HepG2 (cell line): ENCODE results near the gene SUCLA2. TPM values are rescaled to one million over a fixed set of nuclear protein-coding genes. Genes with fewer than 3 reads are reported as not detected.

Experiments
- ETV6 ChIP-seq: sonication (generic); formaldehyde crosslinking; conservative IDR thresholded peaks from 2 replicates; pipeline ENCODE4 v1.4.0; 2020; ENCODE audit warnings: missing genetic modification reagents
- FOXK2 ChIP-seq: fragments of 450-650 bp; IDR thresholded peaks from 2 replicates; pipeline ENCODE4 v1.6.1; 2016
- HIVEP1 ChIP-seq: sonication (generic); formaldehyde crosslinking; IDR thresholded peaks from 2 replicates; pipeline ENCODE4 v1.4.0; 2020; ENCODE audit warnings: mild to moderate bottlenecking, missing genetic modification reagents
- HNRNPUL1 ChIP-seq: fragments of 200-400 bp; formaldehyde crosslinking; IDR thresholded peaks from 2 replicates; pipeline ENCODE4 v1.6.1; 2017; ENCODE audit warnings: low read depth, mild to moderate bottlenecking, low read length, moderate library complexity
- JUN ChIP-seq: sonication (generic); formaldehyde crosslinking; IDR thresholded peaks from 2 replicates; pipeline ENCODE4 v1.4.0; 2020; ENCODE audit warnings: mild to moderate bottlenecking, missing genetic modification reagents
- KDM2A ChIP-seq: sonication (generic); formaldehyde crosslinking; IDR thresholded peaks from 2 replicates; pipeline ENCODE4 v1.4.0; 2020; ENCODE audit warnings: low read depth, missing genetic modification reagents, borderline replicate concordance
- NFATC3 ChIP-seq: sonication (generic); formaldehyde crosslinking; IDR thresholded peaks from 2 replicates; pipeline ENCODE4 v1.5.1; 2020; ENCODE audit warnings: mild to moderate bottlenecking, missing genetic modification reagents
- NR1H2 ChIP-seq: sonication (generic); formaldehyde crosslinking; IDR thresholded peaks from 2 replicates; pipeline ENCODE4 v1.8.1; 2022; ENCODE audit warnings: low read depth, missing genetic modification reagents, borderline replicate concordance
- PAX8 ChIP-seq: sonication (generic); formaldehyde crosslinking; IDR thresholded peaks from 2 replicates; pipeline ENCODE4 v1.8.0; 2022; ENCODE audit warnings: mild to moderate bottlenecking, missing genetic modification reagents, borderline replicate concordance
- PHF21A ChIP-seq: sonication (generic); formaldehyde crosslinking; IDR thresholded peaks from 2 replicates; pipeline ENCODE4 v1.5.0; 2020; ENCODE audit warnings: mild to moderate bottlenecking, missing genetic modification reagents
- POGZ ChIP-seq: sonication (generic); formaldehyde crosslinking; IDR thresholded peaks from 2 replicates; pipeline ENCODE4 v1.4.0; 2020; ENCODE audit warnings: mild to moderate bottlenecking, missing genetic modification reagents
- TFDP2 ChIP-seq: sonication (generic); formaldehyde crosslinking; IDR thresholded peaks from 2 replicates; pipeline ENCODE4 v1.4.0; 2020; ENCODE audit warnings: missing genetic modification reagents
- ZHX1 ChIP-seq: sonication (generic); formaldehyde crosslinking; IDR thresholded peaks from 2 replicates; pipeline ENCODE4 v1.8.1; 2022; ENCODE audit warnings: low read depth, mild to moderate bottlenecking, missing genetic modification reagents
- ZMAT5 ChIP-seq: sonication (generic); formaldehyde crosslinking; IDR thresholded peaks from 2 replicates; pipeline ENCODE4 v1.5.0; 2020; ENCODE audit warnings: mild to moderate bottlenecking, low read depth, missing genetic modification reagents, borderline replicate concordance
- ZNF597 ChIP-seq: sonication (generic); formaldehyde crosslinking; IDR thresholded peaks from 2 replicates; pipeline ENCODE4 v1.5.0; 2020; ENCODE audit warnings: missing genetic modification reagents
- ZNF770 ChIP-seq: sonication (generic); formaldehyde crosslinking; IDR thresholded peaks from 2 replicates; pipeline ENCODE4 v1.5.0; 2020; ENCODE audit warnings: mild to moderate bottlenecking, missing genetic modification reagents
- ZNF790 ChIP-seq: sonication (generic); formaldehyde crosslinking; IDR thresholded peaks from 2 replicates; pipeline ENCODE4 v1.8.0; 2022; ENCODE audit warnings: missing genetic modification reagents, mild to moderate bottlenecking, borderline replicate concordance
- polyA plus RNA-seq, 8 experiments: library from polyadenylated mRNA; depleted of rRNA in 3 of 8; stranded (reverse) in 7 of 8; unstranded in 1 of 8; fragments of >200 nt; fragmentation: Illumina TruSeq in 4 of 8; extraction: Trizol in 4 of 8; gene quantifications; 2 replicates each; pipeline versions ENCODE4 v1.2.1 to v1.2.3, GENCODE V29; 2011 to 2016; ENCODE audit warnings: low read depth in 4 of 8, missing spikeins in 1 of 8, mixed read lengths in 1 of 8; ENCODE audit not compliant: insufficient read depth in 1 of 8
- total RNA-seq, 5 experiments: library from RNA; depleted of rRNA; stranded (reverse); fragments of >200 nt; fragmentation: Illumina TruSeq; extraction: Trizol; gene quantifications; 2 replicates each; pipeline ENCODE4 v1.2.3, GENCODE V29; 2016; ENCODE audit warnings: low read depth in 1 of 5

SUCLA2 gene
- total and polyA plus RNA-seq, 2 of the 13 experiments (the other 11 are each of a cell fraction or from before 2014, with no cell fraction given), result 28.4 to 77.1 TPM

GRCh38 chr13:48037346-48038173 lies 36.5 kb upstream of the SUCLA2 start, which contains the start of gene NUDT15 (continued):
- peak; percentile 87 for TF ChIP-seq HIVEP1 (CRISPR knock-in tag)
- peak; percentile 90; the same call in 1 of the 2 replicates for TF ChIP-seq PHF21A (CRISPR knock-in tag)
- peak; percentile 98; the same call in 1 of the 2 replicates for TF ChIP-seq PAX8 (CRISPR knock-in tag)
- TF ChIP-seq ZHX1 (CRISPR knock-in tag), result peak; percentile 97
- peak; percentile 58; the same call in 1 of the 2 replicates for TF ChIP-seq NR1H2 (CRISPR knock-in tag)
- no peak for TF ChIP-seq ZMAT5
- no peak for TF ChIP-seq FOXK2
- peak; percentile 60; the same call in 1 of the 2 replicates for TF ChIP-seq ZNF770 (CRISPR knock-in tag)
- TF ChIP-seq ZNF790 (CRISPR knock-in tag), result no peak
- TF ChIP-seq ETV6 (CRISPR knock-in tag), result peak; percentile 66; the same call in 1 of the 2 replicates
- no peak for TF ChIP-seq HNRNPUL1
- TF ChIP-seq JUN (CRISPR knock-in tag), result peak; percentile 67
- TF ChIP-seq NFATC3, result peak; percentile 93
- peak; percentile 100 for TF ChIP-seq TFDP2 (CRISPR knock-in tag)
- TF ChIP-seq POGZ (CRISPR knock-in tag), result peak; percentile 99
- peak; percentile 99 for TF ChIP-seq KDM2A (CRISPR knock-in tag)
- TF ChIP-seq ZNF597 (CRISPR knock-in tag), result no peak
